Activated CD4-positive, alpha-beta T cell treated with anti-CD3 and anti-CD28 coated beads, Interleukin-2, amount 50 U/mL, for 16 hours (primary cell): ENCODE results near the gene DNAJC1.

Source experiments
- DNase-seq: peaks from one replicate; pipeline ENCODE4 v3.0.0-alpha.2; 2020

Gene DNAJC1

GRCh38 chr10:21757185-21757901 lies 246.2 kb downstream of the DNAJC1 start:
- no peak for DNase-seq

GRCh38 chr10:21756707-21757106 lies 246.8 kb downstream of the DNAJC1 start:
- DNase-seq = no peak

GRCh38 chr10:21754410-21755011 lies 249.0 kb downstream of the DNAJC1 start:
- DNase-seq = no peak

GRCh38 chr10:21753497-21754270 lies 249.8 kb downstream of the DNAJC1 start:
- no peak for DNase-seq

GRCh38 chr10:21751341-21752310 lies 251.9 kb downstream of the DNAJC1 start:
- no peak for DNase-seq

GRCh38 chr10:21750424-21750823 lies 253.1 kb downstream of the DNAJC1 start:
- no peak for DNase-seq

- DNase-seq = peak; percentile 30
These were observed 253.7 kb downstream of the DNAJC1 start for GRCh38 chr10:21749788-21750187.

GRCh38 chr10:21747809-21748208 lies 255.7 kb downstream of the DNAJC1 start:
- DNase-seq = no peak

- no peak for DNase-seq
These were observed 257.4 kb downstream of the DNAJC1 start for GRCh38 chr10:21746118-21746517.

GRCh38 chr10:21744223-21744622 lies 259.3 kb downstream of the DNAJC1 start:
- DNase-seq = no peak

- DNase-seq = no peak
These were observed 260.7 kb downstream of the DNAJC1 start for GRCh38 chr10:21742740-21743412.

- peak; percentile 24 for DNase-seq
These were observed 262.5 kb downstream of the DNAJC1 start for GRCh38 chr10:21740989-21741388.

GRCh38 chr10:21737106-21737505 lies 266.4 kb downstream of the DNAJC1 start:
- no peak for DNase-seq

GRCh38 chr10:21733710-21734109 lies 269.8 kb downstream of the DNAJC1 start:
- DNase-seq = no peak

- peak; percentile 44 for DNase-seq
These were observed 271.3 kb downstream of the DNAJC1 start for GRCh38 chr10:21732067-21732772.

GRCh38 chr10:21728618-21729017 lies 274.9 kb downstream of the DNAJC1 start:
- no peak for DNase-seq

GRCh38 chr10:21727452-21728168 lies 275.9 kb downstream of the DNAJC1 start:
- no peak for DNase-seq

- no peak for DNase-seq
These were observed 276.8 kb downstream of the DNAJC1 start for GRCh38 chr10:21726601-21727225.

GRCh38 chr10:21724687-21725367 lies 278.7 kb downstream of the DNAJC1 start:
- DNase-seq = peak; percentile 69
